HUES48 (cell line): ENCODE results near the gene VGF.

ENCODE experiments used
- H3K27ac ChIP-seq: one replicate; pipeline ENCODE4 v1.7.0; 2013; ENCODE audit warnings: low read depth, low read length, inconsistent platforms
- H3K27me3 ChIP-seq: 2 replicates; pipeline ENCODE4 v1.6.1; 2013; ENCODE audit warnings: mild to moderate bottlenecking, low read length; ENCODE audit not compliant: control insufficient read depth, insufficient read depth
- H3K36me3 ChIP-seq: 2 replicates; pipeline ENCODE4 v1.6.1; 2013; ENCODE audit warnings: low read length; ENCODE audit not compliant: control insufficient read depth, insufficient read depth
- H3K4me1 ChIP-seq: 2 replicates; pipeline ENCODE4 v1.6.1; 2013; ENCODE audit warnings: mild to moderate bottlenecking, low read length; ENCODE audit not compliant: control insufficient read depth, insufficient read depth
- H3K4me3 ChIP-seq: 2 replicates; pipeline ENCODE4 v1.5.1; 2013; ENCODE audit warnings: mild to moderate bottlenecking, low read depth, low read length
- H3K9ac ChIP-seq: 2 replicates; pipeline ENCODE4 v1.6.1; 2013; ENCODE audit warnings: mild to moderate bottlenecking, low read depth, low read length, moderate library complexity
- H3K9me3 ChIP-seq: 2 replicates; pipeline ENCODE4 v1.6.1; 2013; ENCODE audit warnings: low read length; ENCODE audit not compliant: control insufficient read depth, insufficient read depth

VGF gene

GRCh38 chr7:101171442-101171837 is 6.1 kb upstream of the VGF start:
- Histone ChIP-seq H3K4me3 (peak overlapping the region; percentile 41; the same call in 1 of the 2 replicates), H3K9ac (no peak overlapping the region), H3K27me3 (peaks cover 98% of the 10 kb centered on the region), H3K4me1 (peaks cover 53% of the 10 kb centered on the region), H3K9me3 (no peaks in the 10 kb centered on the region), H3K36me3 (no peaks in the 10 kb centered on the region), H3K27ac (no peak overlapping the region)

GRCh38 chr7:101170617-101171441 is 5.5 kb upstream of the VGF start:
- Histone ChIP-seq H3K27me3 (peaks cover 96% of the 10 kb centered on the region), H3K36me3 (no peaks in the 10 kb centered on the region), H3K4me3 (peak overlapping the region; percentile 51; the same call in 1 of the 2 replicates), H3K9ac (no peak overlapping the region), H3K9me3 (no peaks in the 10 kb centered on the region), H3K27ac (no peak overlapping the region), H3K4me1 (peaks cover 53% of the 10 kb centered on the region)

- peaks cover 93% of the 10 kb centered on the region for H3K27me3 ChIP-seq
- H3K9ac ChIP-seq, result no peak overlapping the region
- no peaks in the 10 kb centered on the region for H3K36me3 ChIP-seq
- peaks cover 54% of the 10 kb centered on the region for H3K4me1 ChIP-seq
- H3K27ac ChIP-seq, result no peak overlapping the region
- H3K9me3 ChIP-seq, result no peaks in the 10 kb centered on the region
- peak overlapping the region; percentile 51 for H3K4me3 ChIP-seq
Measured at GRCh38 chr7:101169838-101170551, 4.6 kb upstream of the VGF start.

- H3K27me3 ChIP-seq, result peaks cover 93% of the 10 kb centered on the region
- peak overlapping the region; percentile 51 for H3K4me3 ChIP-seq
- H3K9ac ChIP-seq, result no peak overlapping the region
- peaks cover 60% of the 10 kb centered on the region for H3K4me1 ChIP-seq
- no peaks in the 10 kb centered on the region for H3K36me3 ChIP-seq
- no peaks in the 10 kb centered on the region for H3K9me3 ChIP-seq
- H3K27ac ChIP-seq, result peak overlapping the region; percentile 64
Measured at GRCh38 chr7:101169110-101169837, 3.9 kb upstream of the VGF start.

- H3K4me3 ChIP-seq, result peak overlapping the region; percentile 32
- peaks cover 92% of the 10 kb centered on the region for H3K27me3 ChIP-seq
- no peaks in the 10 kb centered on the region for H3K9me3 ChIP-seq
- H3K4me1 ChIP-seq, result peaks cover 60% of the 10 kb centered on the region
- H3K27ac ChIP-seq, result peak overlapping the region; percentile 64
- no peaks in the 10 kb centered on the region for H3K36me3 ChIP-seq
- no peak overlapping the region for H3K9ac ChIP-seq
Measured at GRCh38 chr7:101168412-101169049, 3.2 kb upstream of the VGF start.

GRCh38 chr7:101167645-101168411 is 2.5 kb upstream of the VGF start:
- Histone ChIP-seq H3K4me3 (peak overlapping the region; percentile 39), H3K9ac (no peak overlapping the region), H3K9me3 (no peaks in the 10 kb centered on the region), H3K4me1 (peaks cover 57% of the 10 kb centered on the region), H3K27me3 (peaks cover 88% of the 10 kb centered on the region), H3K36me3 (no peaks in the 10 kb centered on the region), H3K27ac (peak overlapping the region; percentile 64)

GRCh38 chr7:101166909-101167644 is 1.7 kb upstream of the VGF start:
- Histone ChIP-seq H3K36me3 (no peaks in the 10 kb centered on the region), H3K4me1 (peaks cover 59% of the 10 kb centered on the region), H3K9me3 (no peaks in the 10 kb centered on the region), H3K27ac (peak overlapping the region; percentile 80), H3K9ac (no peak overlapping the region), H3K27me3 (peaks cover 85% of the 10 kb centered on the region), H3K4me3 (peak overlapping the region; percentile 52)

- Histone ChIP-seq H3K27me3 (peaks cover 80% of the 10 kb centered on the region), H3K27ac (peak overlapping the region; percentile 80), H3K36me3 (no peaks in the 10 kb centered on the region), H3K4me1 (peaks cover 59% of the 10 kb centered on the region), H3K4me3 (peak overlapping the region; percentile 52), H3K9ac (no peak overlapping the region), H3K9me3 (no peaks in the 10 kb centered on the region)
Measured at GRCh38 chr7:101166648-101166908, 1.2 kb upstream of the VGF start.

- Histone ChIP-seq H3K9me3 (no peaks in the 10 kb centered on the region), H3K4me1 (peaks cover 59% of the 10 kb centered on the region), H3K36me3 (no peaks in the 10 kb centered on the region), H3K27me3 (peaks cover 79% of the 10 kb centered on the region), H3K4me3 (peak overlapping the region; percentile 49), H3K27ac (peak overlapping the region; percentile 80), H3K9ac (no peak overlapping the region)
Measured at GRCh38 chr7:101165958-101166647, 734 bp upstream of the VGF start.
